ENCODE results near the gene OCA2.

The OCA2 gene

DNA sequence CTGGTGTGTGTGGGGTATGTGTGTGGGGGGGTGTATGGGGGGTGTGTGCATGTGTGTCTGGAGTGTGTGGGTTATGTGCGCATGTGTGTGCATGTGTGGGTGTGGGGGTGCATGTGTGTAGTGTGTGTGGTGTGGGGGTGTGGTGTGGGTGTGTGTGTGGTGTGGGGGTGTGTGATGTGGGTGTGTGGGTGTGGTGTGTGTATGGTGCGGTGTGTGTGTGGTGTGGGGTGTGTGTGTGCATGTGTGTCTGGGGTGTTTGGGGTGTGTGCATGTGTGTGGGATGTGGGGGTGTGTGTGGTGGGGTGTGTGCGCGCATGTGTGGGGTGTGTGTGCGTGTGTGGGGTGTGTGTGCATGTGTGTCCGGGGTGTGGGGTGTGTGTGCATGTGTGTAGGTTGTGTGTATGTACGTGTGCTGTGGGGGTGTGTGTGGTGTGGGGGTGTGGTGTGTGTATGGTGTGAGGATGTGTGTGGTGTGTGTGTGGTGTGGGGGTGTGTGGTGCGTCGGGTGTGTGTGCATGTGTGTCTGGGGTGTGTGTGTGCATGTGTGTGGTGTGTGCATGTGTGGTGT lies 6.2 kb upstream of the OCA2 start:
- no peak overlapping the region for H3K27ac Mint-ChIP-seq
- H3K27me3 Mint-ChIP-seq (ENCODE audit: low read depth), result peaks cover 35% of the 10 kb centered on the region
- H3K4me1 Mint-ChIP-seq (ENCODE audit: low read depth), result peaks cover 9% of the 10 kb centered on the region
- H3K9me3 Mint-ChIP-seq, result no peaks in the 10 kb centered on the region
- no peak for DNase-seq (ENCODE audit: low spot score)
- H3K4me3 Mint-ChIP-seq, result peak overlapping the region; percentile 53
- no peaks in the 10 kb centered on the region for H3K36me3 Mint-ChIP-seq (ENCODE audit: low read depth)

DNA sequence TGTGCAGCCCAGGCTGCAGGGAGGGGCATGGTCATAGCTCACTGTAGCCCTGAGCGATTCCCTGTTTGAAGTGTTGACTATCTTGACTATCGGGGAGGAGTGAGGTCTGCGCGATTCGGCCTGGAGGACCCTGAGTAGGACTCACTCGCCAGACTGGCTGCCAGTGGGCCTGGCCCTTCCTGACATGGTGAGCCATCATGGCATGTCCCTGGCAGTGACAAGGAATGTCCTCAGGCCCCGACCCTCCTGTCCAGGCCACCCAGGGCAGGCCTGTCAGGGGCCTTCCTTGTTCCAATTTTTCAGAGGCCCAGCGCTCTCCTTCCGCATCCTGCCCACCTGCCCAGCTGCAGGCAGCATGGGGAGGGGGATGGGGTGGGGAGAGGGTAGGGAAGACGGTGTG lies 5.2 kb upstream of the OCA2 start:
- peaks cover 12% of the 10 kb centered on the region for H3K4me1 Mint-ChIP-seq (ENCODE audit: low read depth)
- no peaks in the 10 kb centered on the region for H3K36me3 Mint-ChIP-seq (ENCODE audit: low read depth)
- peaks cover 44% of the 10 kb centered on the region for H3K27me3 Mint-ChIP-seq (ENCODE audit: low read depth)
- no peaks in the 10 kb centered on the region for H3K9me3 Mint-ChIP-seq
- no peak overlapping the region for H3K27ac Mint-ChIP-seq
- DNase-seq (ENCODE audit: low spot score), result no peak
- H3K4me3 Mint-ChIP-seq, result no peak overlapping the region

DNA sequence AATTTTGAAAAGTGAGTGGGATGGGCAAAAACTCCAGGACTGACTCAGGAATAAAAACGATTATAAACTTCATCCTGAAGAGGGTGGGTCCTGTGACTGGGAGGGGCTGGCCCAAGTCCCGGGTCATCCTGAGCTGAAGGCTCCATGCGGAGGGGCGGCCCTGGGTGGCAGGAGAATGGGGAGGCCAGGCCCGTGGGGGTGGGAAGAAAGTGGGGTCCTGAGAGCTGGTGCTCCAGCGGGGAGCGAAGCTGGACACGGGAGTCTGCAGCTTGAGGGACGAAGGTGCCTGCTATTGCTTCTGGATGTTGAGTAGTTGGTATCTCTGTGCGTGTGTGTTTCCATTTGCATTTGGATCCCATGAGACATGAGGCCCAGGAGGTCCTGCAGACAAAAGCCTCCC lies 4.7 kb upstream of the OCA2 start:
- Mint-ChIP-seq H3K27me3 (ENCODE audit: low read depth) (peaks cover 46% of the 10 kb centered on the region), H3K9me3 (no peaks in the 10 kb centered on the region), H3K36me3 (ENCODE audit: low read depth) (no peaks in the 10 kb centered on the region), H3K4me1 (ENCODE audit: low read depth) (peaks cover 12% of the 10 kb centered on the region), H3K27ac (no peak overlapping the region), H3K4me3 (no peak overlapping the region)
- DNase-seq (ENCODE audit: low spot score), result no peak

DNA sequence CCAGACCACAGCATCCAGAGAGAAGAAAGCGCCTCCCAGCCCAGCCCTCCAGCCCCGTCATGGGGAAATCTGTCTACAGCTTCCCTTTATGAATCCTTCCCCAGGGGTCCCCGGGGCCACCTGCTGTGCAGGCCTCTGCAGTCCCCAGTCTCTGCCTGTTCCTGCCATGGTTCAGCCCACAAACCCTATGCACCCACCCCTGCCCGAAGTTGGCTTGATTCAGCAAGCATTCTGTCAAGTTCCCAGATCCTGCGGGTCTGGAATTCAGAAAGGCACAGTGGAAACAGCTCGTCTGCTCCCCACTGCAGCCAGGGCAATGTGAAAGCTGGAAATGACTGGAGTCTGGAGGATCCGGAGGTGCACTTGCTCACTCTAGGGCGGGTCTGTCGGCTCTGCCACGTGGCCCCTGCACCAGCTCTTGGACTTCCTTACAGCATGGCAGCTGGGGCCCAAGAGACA lies 2.9 kb upstream of the OCA2 start:
- H3K4me1 Mint-ChIP-seq (ENCODE audit: low read depth), result peaks cover 14% of the 10 kb centered on the region
- no peaks in the 10 kb centered on the region for H3K36me3 Mint-ChIP-seq (ENCODE audit: low read depth)
- no peak overlapping the region for H3K27ac Mint-ChIP-seq
- peaks cover 52% of the 10 kb centered on the region for H3K27me3 Mint-ChIP-seq (ENCODE audit: low read depth)
- no peak overlapping the region for H3K4me3 Mint-ChIP-seq
- no peak for DNase-seq (ENCODE audit: low spot score)
- no peaks in the 10 kb centered on the region for H3K9me3 Mint-ChIP-seq

DNA sequence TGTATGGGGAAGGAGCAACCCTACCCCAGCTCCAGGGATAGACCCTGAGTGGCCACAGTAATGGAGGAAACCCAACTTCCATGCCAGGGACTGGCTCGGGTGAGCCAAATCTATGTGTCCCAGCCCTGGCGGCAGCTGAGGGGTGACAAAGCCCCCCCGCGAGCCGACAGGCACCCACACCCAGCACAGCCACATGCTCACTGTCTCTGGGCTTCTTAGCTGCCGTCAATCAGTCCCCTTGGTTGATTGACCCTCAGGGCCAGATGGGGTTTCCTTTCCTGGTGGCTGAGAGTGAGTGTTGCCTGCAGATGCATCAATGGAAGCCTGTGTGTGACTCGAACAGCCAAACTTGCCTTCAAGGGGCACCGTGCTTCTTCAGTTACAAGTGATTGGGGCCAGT lies 2.1 kb upstream of the OCA2 start:
- no peaks in the 10 kb centered on the region for H3K36me3 Mint-ChIP-seq (ENCODE audit: low read depth)
- no peak for DNase-seq (ENCODE audit: low spot score)
- peaks cover 54% of the 10 kb centered on the region for H3K27me3 Mint-ChIP-seq (ENCODE audit: low read depth)
- H3K9me3 Mint-ChIP-seq, result no peaks in the 10 kb centered on the region
- no peak overlapping the region for H3K4me3 Mint-ChIP-seq
- H3K4me1 Mint-ChIP-seq (ENCODE audit: low read depth), result peaks cover 15% of the 10 kb centered on the region
- H3K27ac Mint-ChIP-seq, result no peak overlapping the region

DNA sequence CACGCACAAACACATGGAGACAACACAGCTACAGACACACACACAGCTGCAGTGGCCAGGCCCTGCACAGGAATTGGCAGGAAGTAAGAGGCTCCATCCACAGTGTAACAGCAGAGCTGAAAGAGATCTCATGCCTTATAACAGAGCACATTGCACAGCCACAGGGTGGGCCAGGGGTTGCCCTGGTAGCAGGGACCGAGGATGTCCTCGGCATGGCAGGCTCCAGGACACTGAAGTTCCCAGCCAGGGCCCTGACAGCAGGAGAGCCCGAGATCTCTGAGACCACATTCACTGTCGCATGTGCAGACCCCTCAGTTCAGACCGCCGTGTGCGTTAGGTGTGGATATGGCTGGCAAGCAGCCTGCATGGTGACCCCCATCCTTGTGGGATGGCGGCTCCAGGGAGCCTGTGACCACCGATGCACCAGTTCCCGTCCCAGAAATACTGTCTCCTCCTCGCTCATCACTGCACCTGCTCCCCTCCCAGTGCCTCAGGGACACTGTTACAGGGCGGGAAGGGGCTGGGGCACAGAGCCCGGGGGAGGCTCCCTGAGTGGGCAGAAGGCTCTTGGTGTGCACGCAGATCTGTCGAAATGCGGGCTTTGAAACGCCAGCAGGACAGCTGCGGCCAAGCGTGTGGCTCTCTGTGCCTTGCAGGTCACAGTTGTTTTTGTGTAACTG lies 1.5 kb upstream of the OCA2 start:
- peaks cover 54% of the 10 kb centered on the region for H3K27me3 Mint-ChIP-seq (ENCODE audit: low read depth)

DNA sequence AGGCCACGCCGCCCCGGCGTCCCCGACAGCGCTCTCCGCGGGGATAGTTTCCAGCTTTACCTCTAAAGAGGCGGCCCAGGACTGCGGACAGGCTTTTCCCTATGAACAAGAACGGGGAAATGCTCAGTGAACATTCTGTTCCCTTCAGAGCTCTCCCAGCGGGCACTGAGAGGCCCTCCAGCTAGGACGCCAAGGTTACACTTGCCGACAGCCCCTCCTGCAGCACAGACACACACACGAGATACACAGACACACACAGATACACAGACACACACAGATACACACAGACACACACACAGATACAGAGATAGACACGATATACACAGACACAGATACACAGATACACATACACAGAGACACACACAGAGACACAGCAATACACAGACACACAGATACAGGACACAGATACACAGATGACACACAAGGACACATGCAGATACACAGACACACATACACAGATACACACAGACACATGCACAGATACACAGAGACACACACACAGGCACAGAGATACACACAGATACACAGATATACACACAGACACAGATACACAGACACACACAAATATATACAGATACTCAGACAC lies 533 bp upstream of the OCA2 start:
- H3K27me3 Mint-ChIP-seq (ENCODE audit: low read depth), result peaks cover 53% of the 10 kb centered on the region

More for the DNA sequence above, 1.5 kb upstream of the OCA2 start:
- Mint-ChIP-seq H3K36me3 (ENCODE audit: low read depth) (no peaks in the 10 kb centered on the region), H3K27ac (no peak overlapping the region), H3K9me3 (no peaks in the 10 kb centered on the region), H3K4me3 (no peak overlapping the region), H3K4me1 (ENCODE audit: low read depth) (peaks cover 15% of the 10 kb centered on the region)
- DNase-seq (ENCODE audit: low spot score), result no peak

DNA sequence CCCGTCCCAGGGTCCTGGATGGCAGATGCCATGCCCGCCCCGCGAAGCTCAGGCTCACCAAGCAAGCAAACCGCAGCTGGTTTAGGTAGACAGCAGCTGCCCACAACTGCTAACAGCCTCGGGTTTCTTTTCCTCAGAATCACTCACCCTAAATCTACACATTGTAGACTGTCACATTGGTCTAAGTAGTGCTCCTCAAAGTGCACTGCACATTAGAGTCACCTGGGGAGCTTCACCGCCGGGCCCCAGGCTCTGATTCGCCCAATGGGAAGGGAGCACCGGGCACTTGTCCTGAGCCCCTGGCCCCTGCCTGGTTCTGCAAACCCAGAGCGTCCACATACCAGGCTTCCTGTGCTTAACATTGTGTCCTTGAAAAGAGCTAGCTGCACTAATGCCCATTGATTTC lies 752 bp downstream of the OCA2 start:
- H3K27ac Mint-ChIP-seq, result no peak overlapping the region
- H3K4me3 Mint-ChIP-seq, result peak overlapping the region; percentile 31
- H3K36me3 Mint-ChIP-seq (ENCODE audit: low read depth), result no peaks in the 10 kb centered on the region
- peaks cover 17% of the 10 kb centered on the region for H3K4me1 Mint-ChIP-seq (ENCODE audit: low read depth)
- DNase-seq (ENCODE audit: low spot score), result no peak
- peaks cover 60% of the 10 kb centered on the region for H3K27me3 Mint-ChIP-seq (ENCODE audit: low read depth)
- no peaks in the 10 kb centered on the region for H3K9me3 Mint-ChIP-seq

More for the DNA sequence above, 533 bp upstream of the OCA2 start:
- Mint-ChIP-seq H3K9me3 (no peaks in the 10 kb centered on the region), H3K36me3 (ENCODE audit: low read depth) (no peaks in the 10 kb centered on the region), H3K4me3 (peak overlapping the region; percentile 37), H3K27ac (no peak overlapping the region), H3K4me1 (ENCODE audit: low read depth) (peaks cover 17% of the 10 kb centered on the region)
- DNase-seq (ENCODE audit: low spot score), result no peak

DNA sequence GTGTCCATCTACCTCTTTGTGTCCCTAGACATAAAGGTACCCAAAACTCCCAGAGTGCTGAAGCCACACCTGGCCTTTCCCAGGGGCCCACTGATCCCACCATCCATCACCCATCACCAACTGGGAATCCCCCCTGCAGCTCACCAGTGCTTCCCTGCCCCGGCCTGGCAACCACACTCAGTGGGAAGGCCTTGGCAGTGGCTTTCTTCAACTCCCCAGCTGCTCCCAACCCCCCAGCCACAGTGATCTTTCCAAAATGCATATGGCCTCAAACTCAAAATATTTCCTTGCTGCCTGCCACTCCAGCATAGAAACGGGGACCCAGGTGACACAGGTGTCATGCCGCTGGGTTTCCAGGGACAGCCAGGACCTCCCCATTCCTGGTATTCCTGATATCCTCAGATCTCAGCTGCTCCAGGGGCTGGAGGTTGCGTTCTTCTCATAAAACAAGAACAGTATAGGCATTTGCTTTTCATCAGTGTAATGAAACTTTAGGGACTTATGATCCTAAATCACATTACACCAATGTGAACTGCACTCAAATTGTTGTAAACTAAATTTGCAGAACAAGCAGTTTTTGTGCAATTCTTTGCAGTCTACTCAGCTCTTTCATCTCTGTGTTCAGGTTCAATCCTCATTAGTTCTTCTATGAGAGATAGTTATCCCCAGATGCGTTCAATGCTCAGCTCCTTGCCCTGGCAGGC lies 1.3 kb downstream of the OCA2 start:
- H3K4me3 Mint-ChIP-seq, result peak overlapping the region; percentile 48
- no peak for DNase-seq (ENCODE audit: low spot score)
- H3K9me3 Mint-ChIP-seq, result no peaks in the 10 kb centered on the region
- H3K36me3 Mint-ChIP-seq (ENCODE audit: low read depth), result no peaks in the 10 kb centered on the region
- peaks cover 17% of the 10 kb centered on the region for H3K4me1 Mint-ChIP-seq (ENCODE audit: low read depth)
- H3K27me3 Mint-ChIP-seq (ENCODE audit: low read depth), result peaks cover 62% of the 10 kb centered on the region
- H3K27ac Mint-ChIP-seq, result no peak overlapping the region

DNA sequence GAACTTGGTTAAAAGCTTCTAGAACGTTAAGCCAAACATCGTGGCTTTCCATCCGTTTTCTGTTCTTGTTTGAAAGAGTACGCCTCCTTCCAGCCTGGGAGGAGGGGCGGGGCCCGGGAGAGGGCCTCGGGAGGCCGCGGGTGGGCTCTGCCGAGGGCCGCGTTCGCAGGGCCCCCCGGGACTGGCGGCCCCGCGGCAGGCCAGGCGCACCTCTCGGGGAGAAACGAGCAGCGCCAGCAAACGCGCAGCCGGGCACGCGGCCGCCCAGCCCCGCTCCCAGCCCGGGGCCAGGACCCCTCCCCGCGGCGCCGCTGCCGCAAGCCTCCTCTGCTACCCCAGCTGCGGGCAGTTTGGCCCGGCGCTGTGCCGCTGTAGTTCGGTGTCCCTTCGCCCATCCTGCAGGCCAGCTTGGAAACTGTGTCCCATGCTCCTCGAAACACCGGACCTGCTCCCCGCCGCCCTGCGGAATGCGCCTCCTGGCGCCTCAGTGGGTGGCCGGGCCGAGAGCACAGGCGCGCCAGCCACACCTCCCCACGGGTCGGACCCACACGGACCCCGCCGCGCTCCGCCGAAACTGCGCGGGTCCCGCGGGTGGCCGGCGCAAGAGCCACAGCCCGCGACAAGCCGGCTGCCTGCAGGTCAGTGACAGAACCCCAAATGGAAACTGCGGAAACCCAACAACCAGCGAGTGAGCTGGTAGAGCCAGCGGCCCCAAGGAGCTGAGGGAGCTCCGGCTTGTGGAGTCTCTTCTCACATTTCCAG lies 2.3 kb downstream of the OCA2 start:
- peaks cover 17% of the 10 kb centered on the region for H3K4me1 Mint-ChIP-seq (ENCODE audit: low read depth)
- H3K27ac Mint-ChIP-seq, result no peak overlapping the region
- H3K36me3 Mint-ChIP-seq (ENCODE audit: low read depth), result no peaks in the 10 kb centered on the region
- H3K4me3 Mint-ChIP-seq, result peak overlapping the region; percentile 85
- H3K27me3 Mint-ChIP-seq (ENCODE audit: low read depth), result peaks cover 70% of the 10 kb centered on the region
- H3K9me3 Mint-ChIP-seq, result no peaks in the 10 kb centered on the region
- DNase-seq (ENCODE audit: low spot score), result no peak

DNA sequence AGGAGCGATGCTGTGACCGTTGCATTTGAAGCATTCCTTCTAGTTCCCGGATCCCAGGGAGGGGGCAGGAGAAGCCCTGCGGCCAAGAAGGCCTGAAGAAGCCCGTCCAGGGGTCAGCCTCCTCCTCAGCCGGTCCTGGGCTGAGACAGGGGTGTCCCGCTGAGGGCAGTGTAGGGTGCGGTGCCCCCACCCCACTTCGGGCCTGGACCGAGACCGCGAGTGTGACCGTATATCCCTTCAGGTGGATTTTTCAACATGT lies 2.8 kb downstream of the OCA2 start:
- no peak for DNase-seq (ENCODE audit: low spot score)
- Mint-ChIP-seq H3K4me3 (peak overlapping the region; percentile 85), H3K4me1 (ENCODE audit: low read depth) (peaks cover 17% of the 10 kb centered on the region), H3K36me3 (ENCODE audit: low read depth) (no peaks in the 10 kb centered on the region), H3K9me3 (no peaks in the 10 kb centered on the region), H3K27ac (no peak overlapping the region), H3K27me3 (ENCODE audit: low read depth) (peaks cover 67% of the 10 kb centered on the region)

DNA sequence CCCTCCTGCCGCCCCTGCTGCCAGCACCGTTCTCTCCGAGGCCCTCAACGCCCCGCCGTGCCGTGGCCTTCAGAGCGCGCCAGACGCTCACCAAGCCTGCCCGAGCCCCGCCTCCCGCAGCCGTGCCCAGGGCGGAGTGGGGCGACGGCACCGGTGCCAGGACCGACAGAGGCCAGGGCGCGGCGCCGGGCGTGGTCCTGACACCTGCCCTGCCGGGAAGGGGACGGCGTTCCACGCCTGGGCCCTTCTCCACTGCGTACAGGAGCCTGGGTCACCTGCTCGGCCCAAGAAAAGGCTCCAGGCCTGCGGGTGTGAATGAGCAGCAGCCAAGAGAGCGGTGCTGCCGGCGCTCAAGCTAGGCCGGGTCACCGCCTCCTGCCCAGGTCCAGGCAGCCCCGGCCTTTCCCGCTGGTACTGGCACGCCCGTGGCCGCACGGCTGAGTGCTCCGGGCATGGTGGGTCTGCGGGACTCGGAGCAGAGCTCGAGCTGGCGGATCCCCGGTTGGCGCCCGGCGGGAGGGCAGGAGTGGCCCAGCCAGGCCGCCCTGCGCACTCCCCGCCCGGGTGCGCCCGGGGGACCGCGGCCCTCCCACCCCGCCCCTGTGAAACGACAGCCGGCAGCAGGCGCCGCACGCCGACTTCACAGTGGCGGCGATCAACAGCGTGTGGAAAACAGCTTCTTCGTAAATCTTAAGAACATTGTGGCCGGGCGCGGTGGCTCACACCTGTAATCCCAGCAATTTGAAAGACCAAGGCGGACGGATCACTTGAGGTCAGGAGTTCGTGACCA lies 4.2 kb downstream of the OCA2 start:
- no peaks in the 10 kb centered on the region for H3K36me3 Mint-ChIP-seq (ENCODE audit: low read depth)
- peaks cover 17% of the 10 kb centered on the region for H3K4me1 Mint-ChIP-seq (ENCODE audit: low read depth)
- H3K9me3 Mint-ChIP-seq, result peaks cover 7% of the 10 kb centered on the region
- peaks cover 71% of the 10 kb centered on the region for H3K27me3 Mint-ChIP-seq (ENCODE audit: low read depth)
- H3K27ac Mint-ChIP-seq, result no peak overlapping the region
- H3K4me3 Mint-ChIP-seq, result peak overlapping the region; percentile 85
- DNase-seq (ENCODE audit: low spot score), result no peak

DNA sequence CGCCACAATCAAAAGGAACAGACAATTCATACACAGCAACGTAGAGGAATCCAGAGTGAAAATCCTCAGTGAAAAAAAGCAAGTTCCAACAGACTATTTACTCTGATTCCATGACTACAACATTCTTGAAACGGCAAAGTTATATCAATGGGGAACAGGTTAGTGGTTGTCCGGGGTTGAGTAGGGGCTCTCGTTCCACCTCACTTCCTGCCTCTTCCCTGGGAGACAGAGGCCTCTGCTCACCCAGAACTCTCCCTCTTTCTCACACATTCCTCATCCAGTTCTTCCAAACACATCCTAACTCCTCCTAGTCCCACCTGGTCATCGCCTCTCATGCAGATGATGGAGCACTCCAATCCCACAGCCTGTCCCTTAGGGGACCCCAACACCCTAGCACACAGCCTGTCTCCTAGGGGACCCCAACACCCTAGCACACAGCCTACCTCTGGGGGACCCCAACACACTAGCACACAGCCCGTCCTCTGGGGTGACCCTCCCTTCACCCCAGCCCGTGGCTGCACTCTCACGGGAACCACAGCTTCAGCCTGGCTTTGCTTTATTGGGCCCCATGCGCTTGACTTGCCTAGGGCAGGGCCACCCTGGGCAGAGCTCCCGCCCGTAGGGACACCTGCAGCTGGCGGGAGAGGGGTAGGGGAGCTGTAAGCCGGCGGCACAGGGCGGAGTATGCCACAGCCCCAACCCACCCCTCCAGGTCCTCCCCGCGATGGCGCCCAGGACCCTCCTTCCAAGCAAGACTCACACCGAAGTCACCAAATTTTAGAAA lies 5.2 kb downstream of the OCA2 start:
- no peak overlapping the region for H3K4me3 Mint-ChIP-seq
- H3K27ac Mint-ChIP-seq, result no peak overlapping the region
- peaks cover 70% of the 10 kb centered on the region for H3K27me3 Mint-ChIP-seq (ENCODE audit: low read depth)
- H3K36me3 Mint-ChIP-seq (ENCODE audit: low read depth), result no peaks in the 10 kb centered on the region
- H3K4me1 Mint-ChIP-seq (ENCODE audit: low read depth), result peaks cover 13% of the 10 kb centered on the region
- H3K9me3 Mint-ChIP-seq, result peaks cover 8% of the 10 kb centered on the region
- DNase-seq (ENCODE audit: low spot score), result no peak

Data from T-helper 2 cell treated with Interferon-gamma antibody and Interleukin-4, amounts not matched to agents 5 μg/mL and 100 μg/mL, for 36 hours (primary cell).